CD4-positive, alpha-beta T cell (primary cell): Measurements from ENCODE around the gene CDK14. TPM values are rescaled to one million over a fixed set of nuclear protein-coding genes. Genes with fewer than 3 reads are reported as not detected.

Experiments used
- ATAC-seq: fragments of 200-7000 bp; cut with Tn5 transposase; one replicate; pipeline ENCODE4 v1.10.0; 2022; ENCODE audit warnings: mild to moderate bottlenecking; ENCODE audit not compliant: poor library complexity
- CTCF ChIA-PET: fragments of 350-600 bp; sonication (Branson Sonifier 250); formaldehyde crosslinking; loops from one replicate; lab custom pipeline; 2021; ENCODE audit warnings: antibody characterized with exemption, inconsistent platforms; lab: Charles Lee
- POLR2A ChIA-PET: fragments of 350-600 bp; sonication (Branson Sonifier 250); formaldehyde crosslinking; loops from one replicate; lab custom pipeline; 2021; ENCODE audit warnings: antibody characterized with exemption, inconsistent platforms; lab: Charles Lee
- DNase-seq, 14 experiments: peaks; one replicate each; pipeline ENCODE4 v3.0.0-alpha.2; 2013 to 2020; ENCODE audit warnings: mixed read lengths in 2 of 14
- H3K27ac ChIP-seq, 2 donors: one replicate each; pipeline versions ENCODE4 v1.5.1 to v1.7.0; 2013; ENCODE audit warnings: low read length in 2 of 2, low read depth in 1 of 2, mild to moderate bottlenecking in 1 of 2
- H3K27me3 ChIP-seq, 2 experiments: 1 replicate in 1 of 2; 2 replicates in 1 of 2; pipeline versions ENCODE4 v1.6.1 to v1.7.0; 2013; ENCODE audit warnings: low read length in 2 of 2, control low read depth in 1 of 2, mild to moderate bottlenecking in 1 of 2, moderate library complexity in 1 of 2; ENCODE audit not compliant: insufficient read depth in 2 of 2, control insufficient read depth in 1 of 2
- H3K36me3 ChIP-seq: one replicate; pipeline ENCODE4 v1.6.1; 2013; ENCODE audit warnings: low read length, control low read depth; ENCODE audit not compliant: insufficient read depth
- H3K4me1 ChIP-seq: one replicate; pipeline ENCODE4 v1.6.1; 2013; ENCODE audit warnings: low read length, control low read depth; ENCODE audit not compliant: insufficient read depth
- H3K4me3 ChIP-seq: one replicate; pipeline ENCODE4 v1.5.1; 2013; ENCODE audit warnings: mild to moderate bottlenecking, low read length, moderate library complexity
- H3K9me3 ChIP-seq, 2 experiments: 1 replicate in 1 of 2; 2 replicates in 1 of 2; pipeline versions ENCODE4 v1.6.1 to v1.7.0; 2013; ENCODE audit warnings: low read length in 2 of 2, mild to moderate bottlenecking in 2 of 2, control low read depth in 1 of 2, moderate library complexity in 1 of 2; ENCODE audit not compliant: control insufficient read depth in 1 of 2, insufficient read depth in 1 of 2
- H3K27ac Mint-ChIP-seq: one replicate; pipeline ENCODE4 v1.8.0; 2020; ENCODE audit warnings: mixed read lengths
- H3K27me3 Mint-ChIP-seq: one replicate; pipeline ENCODE4 v1.8.0; 2021; ENCODE audit warnings: mixed read lengths
- H3K36me3 Mint-ChIP-seq: one replicate; pipeline ENCODE4 v1.8.0; 2021; ENCODE audit warnings: low read depth, mixed read lengths
- H3K4me1 Mint-ChIP-seq: one replicate; pipeline ENCODE4 v1.8.0; 2021; ENCODE audit warnings: low read depth, mixed read lengths
- H3K4me3 Mint-ChIP-seq: one replicate; pipeline ENCODE4 v1.8.0; 2020; ENCODE audit warnings: mild to moderate bottlenecking, mixed read lengths
- H3K9me3 Mint-ChIP-seq: one replicate; pipeline ENCODE4 v1.8.0; 2020; ENCODE audit warnings: mixed read lengths
- intact Hi-C, 2 experiments: fragments of 100-400 bp; cut with DNase I in 1 of 2; cut with micrococcal nuclease in 1 of 2; formaldehyde crosslinking; loops; one replicate each; pipeline versions ENCODE4 v1.15.1 to v1.9.0; 2023 to 2025; cut with DNase I, micrococcal nuclease
- total RNA-seq, 174 experiments: library from RNA in 2 of 174; stranded (reverse) in 2 of 174; gene quantifications; one replicate each; pipeline ENCODE4 v1.2.3 and lab custom pipeline; 2021 to 2026
- TF ChIP-seq, protein P1 (sequence below): fragments of 200-600 bp; IDR thresholded peaks from one replicate; pipeline ENCODE4 v1.8.0; 2022; ENCODE audit warnings: antibody characterized with exemption, mild to moderate bottlenecking

The CDK14 gene
- total RNA-seq, 2 experiments from 2014 or later, result 0.45 to 0.47 TPM

DNA sequence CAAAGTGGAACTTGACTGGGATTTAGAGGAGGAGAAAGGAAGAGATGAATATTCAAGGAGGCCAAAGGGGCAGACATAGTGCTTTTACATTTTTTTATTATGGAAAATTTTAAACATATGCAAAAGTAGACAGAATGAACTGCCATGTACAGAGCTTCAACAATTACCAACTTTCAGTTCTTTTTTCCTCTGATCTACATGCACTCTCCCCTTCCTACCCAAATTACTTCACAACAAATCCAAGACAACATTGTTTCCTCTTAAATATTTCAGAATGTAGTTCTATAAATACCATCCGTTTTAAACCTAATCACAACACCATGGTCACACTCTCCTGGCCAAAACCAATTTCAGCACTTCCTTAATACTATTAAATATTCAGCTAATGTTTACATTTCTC, 584.6 kb downstream of the CDK14 start:
- H3K9me3 ChIP-seq, result no peaks in the 10 kb centered on the region
- H3K4me3 ChIP-seq, result no peak overlapping the region
- H3K9me3 Mint-ChIP-seq, result peaks cover 5% of the 10 kb centered on the region
- TF ChIP-seq, protein P1, sequence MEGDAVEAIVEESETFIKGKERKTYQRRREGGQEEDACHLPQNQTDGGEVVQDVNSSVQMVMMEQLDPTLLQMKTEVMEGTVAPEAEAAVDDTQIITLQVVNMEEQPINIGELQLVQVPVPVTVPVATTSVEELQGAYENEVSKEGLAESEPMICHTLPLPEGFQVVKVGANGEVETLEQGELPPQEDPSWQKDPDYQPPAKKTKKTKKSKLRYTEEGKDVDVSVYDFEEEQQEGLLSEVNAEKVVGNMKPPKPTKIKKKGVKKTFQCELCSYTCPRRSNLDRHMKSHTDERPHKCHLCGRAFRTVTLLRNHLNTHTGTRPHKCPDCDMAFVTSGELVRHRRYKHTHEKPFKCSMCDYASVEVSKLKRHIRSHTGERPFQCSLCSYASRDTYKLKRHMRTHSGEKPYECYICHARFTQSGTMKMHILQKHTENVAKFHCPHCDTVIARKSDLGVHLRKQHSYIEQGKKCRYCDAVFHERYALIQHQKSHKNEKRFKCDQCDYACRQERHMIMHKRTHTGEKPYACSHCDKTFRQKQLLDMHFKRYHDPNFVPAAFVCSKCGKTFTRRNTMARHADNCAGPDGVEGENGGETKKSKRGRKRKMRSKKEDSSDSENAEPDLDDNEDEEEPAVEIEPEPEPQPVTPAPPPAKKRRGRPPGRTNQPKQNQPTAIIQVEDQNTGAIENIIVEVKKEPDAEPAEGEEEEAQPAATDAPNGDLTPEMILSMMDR, result no peak
- intact Hi-C loops, result no loop called here
- no peak for DNase-seq
- H3K27ac Mint-ChIP-seq, result no peak overlapping the region
- H3K36me3 Mint-ChIP-seq, result no peaks in the 10 kb centered on the region
- no peak overlapping the region for H3K27ac ChIP-seq
- H3K27me3 ChIP-seq, result no peaks in the 10 kb centered on the region
- no peaks in the 10 kb centered on the region for H3K4me1 ChIP-seq
- H3K4me1 Mint-ChIP-seq, result no peaks in the 10 kb centered on the region
- CTCF ChIA-PET, result no interaction called here
- no peaks in the 10 kb centered on the region for H3K36me3 ChIP-seq
- H3K4me3 Mint-ChIP-seq, result no peak overlapping the region
- no peaks in the 10 kb centered on the region for H3K27me3 Mint-ChIP-seq
- no peak for ATAC-seq
- POLR2A ChIA-PET, result no interaction called here

DNA sequence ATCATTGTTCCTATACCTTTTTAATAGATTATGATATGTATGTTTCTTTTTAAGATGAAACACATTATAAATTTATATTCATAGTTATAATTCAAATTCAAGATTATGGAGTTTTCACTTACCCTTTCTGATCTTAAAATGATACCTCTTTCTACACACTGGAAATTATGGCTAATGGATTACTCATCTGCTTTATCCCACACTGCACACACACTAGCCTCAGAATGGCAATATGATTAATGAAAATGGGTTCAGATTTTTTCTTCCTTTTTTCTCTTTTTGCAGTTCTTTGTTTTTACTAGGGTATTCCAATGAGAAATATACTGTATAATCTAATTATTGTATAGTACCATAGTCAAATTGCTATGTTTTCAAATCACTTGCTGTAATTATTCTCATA, 585.8 kb downstream of the CDK14 start:
- Histone ChIP-seq H3K36me3 (no peaks in the 10 kb centered on the region), H3K27ac (no peak overlapping the region), H3K27me3 (no peaks in the 10 kb centered on the region), H3K9me3 (no peaks in the 10 kb centered on the region), H3K4me1 (no peaks in the 10 kb centered on the region), H3K4me3 (no peak overlapping the region)
- intact Hi-C loops, result no loop called here
- Mint-ChIP-seq H3K36me3 (no peaks in the 10 kb centered on the region), H3K27ac (no peak overlapping the region), H3K4me1 (no peaks in the 10 kb centered on the region), H3K9me3 (peaks cover 5% of the 10 kb centered on the region), H3K27me3 (no peaks in the 10 kb centered on the region), H3K4me3 (no peak overlapping the region)
- DNase-seq, result no peak
- CTCF ChIA-PET, result no interaction called here
- TF ChIP-seq, protein P1, result no peak
- POLR2A ChIA-PET, result no interaction called here
- no peak for ATAC-seq

DNA sequence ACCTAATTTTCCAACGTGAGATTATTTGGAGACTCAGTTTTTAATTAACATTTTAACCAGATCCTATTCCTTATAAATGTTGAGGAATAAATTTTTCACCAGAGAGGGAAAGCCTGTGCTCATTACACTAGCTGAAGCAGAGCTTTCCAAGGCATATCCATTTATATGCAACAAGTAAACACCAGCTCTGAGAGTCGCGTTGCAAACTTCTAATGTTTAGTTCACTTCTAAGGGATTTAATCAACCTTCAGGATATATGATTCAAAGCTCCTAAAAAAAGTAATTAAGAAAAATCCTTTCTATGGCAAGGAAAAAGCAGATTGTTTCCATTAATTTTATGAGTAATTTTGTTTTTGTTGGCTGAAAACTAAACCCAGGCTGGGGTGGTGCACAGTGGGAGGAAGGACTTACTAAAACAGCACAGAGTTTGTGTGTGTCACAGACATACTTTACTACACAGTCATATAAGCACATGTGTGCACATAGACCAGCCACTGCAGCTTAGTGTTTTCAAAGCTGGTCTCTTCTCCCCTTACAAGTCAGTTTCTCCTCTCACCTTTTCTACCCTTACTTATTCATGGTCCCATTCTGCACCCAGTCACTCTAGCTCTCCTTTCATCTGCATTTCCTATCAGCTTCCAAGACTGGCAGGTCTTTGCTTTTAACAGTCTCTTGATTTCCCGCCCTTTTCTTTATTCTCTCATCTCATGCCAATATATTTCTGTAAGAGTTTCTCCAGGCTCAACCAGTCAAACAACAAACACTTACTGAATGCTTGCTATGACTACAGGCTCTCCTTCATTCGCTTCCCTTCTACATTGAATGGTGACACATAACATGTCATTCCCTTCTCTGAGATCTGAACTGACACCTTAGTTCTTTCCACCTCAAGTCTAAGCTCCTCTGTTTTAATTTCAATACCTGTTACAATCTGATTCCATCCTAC, 587.0 kb downstream of the CDK14 start:
- H3K27me3 ChIP-seq, result no peaks in the 10 kb centered on the region
- Mint-ChIP-seq H3K9me3 (peaks cover 5% of the 10 kb centered on the region), H3K4me1 (no peaks in the 10 kb centered on the region), H3K27ac (no peak overlapping the region), H3K36me3 (no peaks in the 10 kb centered on the region), H3K4me3 (no peak overlapping the region), H3K27me3 (no peaks in the 10 kb centered on the region)
- H3K27ac ChIP-seq, result no peak overlapping the region
- no peaks in the 10 kb centered on the region for H3K4me1 ChIP-seq
- intact Hi-C loops, result no loop called here
- H3K9me3 ChIP-seq, result no peaks in the 10 kb centered on the region
- TF ChIP-seq, protein P1, result no peak
- H3K36me3 ChIP-seq, result no peaks in the 10 kb centered on the region
- ATAC-seq, result no peak
- DNase-seq, result no peak
- CTCF ChIA-PET, result no interaction called here
- no peak overlapping the region for H3K4me3 ChIP-seq
- POLR2A ChIA-PET, result no interaction called here
